GM19351 (cell line): ENCODE data around the gene ODAPH.
"Not testable (repeated sequence)": the region's sequence is repeated elsewhere in the genome, so short reads cannot be mapped to it uniquely, and the experiment has no call there.

Experiments used
- ATAC-seq: cut with Tn5 transposase; IDR thresholded peaks from one replicate; pipeline ENCODE4 v1.9.1; 2021; ENCODE audit warnings: mild to moderate bottlenecking, moderate library complexity; ENCODE audit not compliant: unreplicated experiment

ODAPH gene

GRCh38 chr4:75544220-75544619, 11.6 kb upstream of the ODAPH start:
- not testable (repeated sequence) for ATAC-seq

GRCh38 chr4:75544870-75545269, 11.0 kb upstream of the ODAPH start:
- ATAC-seq = no peak

DNA sequence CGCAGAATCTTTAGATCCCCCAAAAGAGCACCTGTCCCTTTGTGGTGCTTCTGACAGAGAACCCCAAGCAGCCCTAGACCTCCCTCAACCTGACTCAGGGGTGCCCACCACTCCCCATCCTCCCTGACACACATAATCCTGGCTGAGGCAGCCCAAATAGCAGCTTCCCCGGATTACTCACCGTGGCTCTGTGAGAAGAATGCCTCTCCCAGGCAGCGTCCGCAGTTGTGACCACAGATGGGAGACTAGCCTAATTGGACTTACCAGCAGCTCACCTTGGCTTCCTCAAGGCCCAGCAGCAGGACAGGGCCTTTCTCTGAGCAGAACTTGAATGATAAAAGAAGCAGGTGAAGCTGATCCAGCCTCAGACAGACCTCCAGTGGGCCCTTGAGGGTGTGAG, 10.3 kb upstream of the ODAPH start:
- ATAC-seq = no peak

- ATAC-seq = no peak
Observed at GRCh38 chr4:75547647-75548387, 8.0 kb upstream of the ODAPH start.

- ATAC-seq = no peak
Observed at GRCh38 chr4:75549019-75549418, 6.8 kb upstream of the ODAPH start.

GRCh38 chr4:75552452-75552851, 3.4 kb upstream of the ODAPH start:
- no peak for ATAC-seq

GRCh38 chr4:75557696-75558095, 1.8 kb downstream of the ODAPH start:
- ATAC-seq = no peak

GRCh38 chr4:75561789-75562188, 5.9 kb downstream of the ODAPH start:
- ATAC-seq = no peak

DNA sequence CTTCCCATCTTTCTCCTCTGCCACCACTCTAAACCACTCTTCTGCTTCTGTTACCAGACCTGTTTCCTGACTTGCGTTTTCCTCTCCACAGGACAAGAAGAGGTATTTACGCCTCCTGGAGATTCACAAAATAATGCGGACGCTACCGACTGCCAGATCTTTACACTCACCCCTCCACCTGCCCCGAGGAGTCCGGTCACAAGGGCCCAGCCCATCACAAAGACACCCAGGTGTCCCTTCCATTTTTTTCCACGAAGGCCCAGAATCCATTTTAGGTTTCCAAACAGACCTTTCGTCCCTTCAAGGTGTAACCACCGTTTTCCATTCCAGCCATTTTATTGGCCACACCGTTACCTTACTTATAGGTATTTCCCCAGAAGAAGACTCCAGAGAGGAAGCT, 8.2 kb downstream of the ODAPH start:
- no peak for ATAC-seq

DNA sequence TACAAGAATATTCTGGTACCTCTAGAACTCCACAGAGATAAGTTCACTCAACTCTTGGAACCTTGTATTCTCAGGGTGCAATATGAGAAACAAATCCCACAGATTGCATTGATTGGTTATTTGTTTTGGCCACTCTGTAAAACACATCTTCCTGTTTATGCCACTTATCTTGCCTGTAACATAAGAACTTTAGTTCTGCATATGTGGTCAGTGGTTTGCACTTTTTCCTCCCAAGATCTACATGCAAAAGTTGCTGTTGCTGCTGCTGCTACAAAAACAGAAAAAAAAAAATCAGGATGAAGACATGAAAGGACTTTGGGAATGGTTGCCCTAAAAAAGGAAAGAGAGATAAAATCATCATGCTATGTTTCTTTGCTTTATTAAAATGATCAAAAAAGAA, 9.6 kb downstream of the ODAPH start:
- ATAC-seq = no peak

DNA sequence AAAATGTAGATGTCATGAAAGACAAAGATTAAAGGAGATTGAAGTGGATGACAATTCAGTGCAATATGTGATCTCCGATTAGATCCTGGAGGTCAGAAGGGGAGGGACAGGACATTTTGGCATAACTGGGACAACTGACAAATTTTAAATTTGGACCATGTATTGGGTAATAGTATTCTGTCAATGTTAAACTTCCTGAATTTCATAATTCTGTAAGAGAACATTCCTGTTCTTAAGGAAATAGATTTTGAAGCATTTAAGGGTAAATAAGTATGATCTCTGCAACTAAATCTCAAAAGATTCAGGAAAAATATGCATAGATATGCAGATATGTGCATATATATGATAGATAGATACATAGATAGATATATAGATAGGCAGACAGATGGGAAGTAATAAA, 11.0 kb downstream of the ODAPH start:
- no peak for ATAC-seq

DNA sequence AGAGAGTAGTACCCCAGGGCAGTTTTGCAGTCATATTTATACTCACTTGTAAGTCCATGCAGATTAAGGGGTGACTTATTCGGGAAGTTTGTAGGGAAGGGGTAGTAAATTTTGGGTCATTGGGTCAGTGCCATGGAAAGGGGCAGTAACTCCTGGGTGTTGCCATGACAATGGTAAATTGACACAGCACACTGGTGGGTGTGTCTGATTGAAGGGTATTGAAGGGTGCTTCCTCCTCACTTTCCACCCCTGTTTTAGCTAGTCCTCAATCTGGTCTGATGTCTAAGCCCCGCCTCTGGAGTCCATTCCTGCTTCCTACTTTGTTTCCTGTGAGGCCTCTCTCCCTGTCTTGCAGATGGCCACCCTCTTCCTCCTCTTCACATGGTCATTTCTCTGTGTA, 11.9 kb downstream of the ODAPH start:
- no peak for ATAC-seq

- no peak for ATAC-seq
Observed at GRCh38 chr4:75584067-75584466, 28.2 kb downstream of the ODAPH start.

- ATAC-seq = no peak
Observed at GRCh38 chr4:75593393-75593792, 37.5 kb downstream of the ODAPH start.

GRCh38 chr4:75596061-75596460, 40.2 kb downstream of the ODAPH start:
- ATAC-seq = no peak

DNA sequence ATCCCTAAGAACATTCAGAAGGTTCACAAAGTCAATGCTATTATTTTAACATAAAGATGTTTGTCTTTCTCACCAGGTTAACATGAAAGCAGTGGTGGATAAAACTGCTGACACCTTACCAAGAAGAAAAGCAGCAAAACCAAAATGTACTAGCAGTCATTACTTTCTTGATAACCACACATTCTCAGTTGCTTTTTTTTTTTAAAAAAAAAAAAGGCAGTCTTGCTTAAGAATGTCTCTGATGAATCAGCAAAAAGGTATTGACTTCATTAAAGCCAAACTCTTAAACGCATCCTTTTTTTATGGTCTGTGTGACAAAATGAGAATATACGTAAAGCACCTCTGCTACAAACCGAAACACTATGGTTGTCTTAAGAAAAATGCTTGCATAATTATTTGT, 42.5 kb downstream of the ODAPH start:
- ATAC-seq = no peak

DNA sequence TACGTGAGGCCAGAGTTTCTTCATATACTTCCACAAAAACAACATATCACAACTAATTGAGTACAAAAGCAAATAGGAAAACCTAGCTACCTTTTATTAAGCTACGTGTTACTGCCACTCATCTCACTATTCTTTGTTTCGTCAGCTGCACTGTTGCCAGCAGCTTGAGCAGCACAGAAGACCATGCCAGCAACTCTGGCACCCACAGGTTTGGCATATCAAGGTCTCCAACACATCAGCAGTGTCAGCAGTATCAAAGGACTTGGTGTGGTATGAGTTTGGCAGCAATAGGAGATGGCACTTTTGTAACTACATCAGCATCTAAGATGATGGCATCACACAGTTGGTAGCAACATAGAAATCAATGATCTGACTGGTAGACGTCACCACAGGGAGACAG, 43.8 kb downstream of the ODAPH start:
- no peak for ATAC-seq

DNA sequence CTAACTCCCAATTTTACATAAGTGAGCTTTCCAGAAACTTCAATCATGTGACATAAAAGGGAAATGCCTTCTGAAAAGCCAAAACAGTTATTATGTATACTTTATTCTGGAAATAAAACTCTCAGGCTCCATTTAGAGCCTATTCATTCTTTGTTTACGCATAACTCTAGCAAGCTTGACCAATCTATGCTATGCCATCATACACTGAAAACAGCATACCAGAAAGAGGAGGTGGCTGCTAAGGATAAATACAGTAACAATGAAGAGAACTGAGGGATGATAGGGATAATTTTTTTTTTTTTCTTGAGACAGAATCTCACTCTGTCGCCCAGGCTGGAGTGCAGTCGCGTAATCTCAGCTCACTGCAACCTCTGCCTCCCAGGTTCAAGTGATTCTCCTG, 50.1 kb downstream of the ODAPH start:
- no peak for ATAC-seq

GRCh38 chr4:75612306-75612705, 56.4 kb downstream of the ODAPH start:
- ATAC-seq = no peak
